IMR-90 (cell line): ENCODE measurements around the gene CEBPG. TPM values are rescaled to one million over a fixed set of nuclear protein-coding genes. Genes with fewer than 3 reads are reported as not detected.

ENCODE experiments used
- ATAC-seq: fragments of 200-7000 bp; cut with Tn5 transposase; 2 replicates; pipeline ENCODE4 v1.9.1; 2020; ENCODE audit warnings: low read depth, mild to moderate bottlenecking, moderate library complexity
- BruUV-seq: library from RNA; stranded (reverse); fragments of 400-500 nt; replicated peaks from 2 replicates; lab custom pipeline; 2021; lab: Mats Ljungman, UMichigan
- CTCF ChIA-PET: fragments of 300-600 bp; formaldehyde crosslinking; extraction: SDS; loops from one replicate; lab custom pipeline; 2021; ENCODE audit warnings: antibody characterized with exemption; lab: Yijun Ruan, JAX
- POLR2A ChIA-PET: fragments of 300-600 bp; sonication (Branson Sonifier 250); formaldehyde crosslinking; loops from one replicate; lab custom pipeline; 2022; ENCODE audit warnings: antibody characterized with exemption; ENCODE audit not compliant: unreplicated experiment; lab: Charles Lee
- DNase-seq: peaks from one replicate; pipeline ENCODE4 v3.0.0; 2013
- H2AFZ ChIP-seq: replicated peaks from 2 replicates; pipeline ENCODE3; 2013; ENCODE audit warnings: low read length, mild to moderate bottlenecking; ENCODE audit not compliant: poor library complexity
- H2AK5ac ChIP-seq: 2 replicates; pipeline ENCODE4 v1.6.1; 2013; ENCODE audit warnings: low read depth, low read length, inconsistent platforms
- H2AK9ac ChIP-seq: replicated peaks from 2 replicates; pipeline ENCODE3; 2013; ENCODE audit warnings: mild to moderate bottlenecking, low read depth, low read length, moderate library complexity; ENCODE audit not compliant: poor library complexity
- H2BK120ac ChIP-seq: 2 replicates; pipeline ENCODE4 v1.6.1; 2013; ENCODE audit warnings: low read depth, low read length, inconsistent platforms
- H2BK15ac ChIP-seq: 3 replicates; pipeline ENCODE4 v1.6.1; 2013; ENCODE audit warnings: low read depth, low read length, inconsistent platforms
- H2BK20ac ChIP-seq: 2 replicates; pipeline ENCODE4 v1.6.1; 2013; ENCODE audit warnings: low read depth, mild to moderate bottlenecking, inconsistent platforms, low read length, moderate library complexity
- H2BK5ac ChIP-seq: 2 replicates; pipeline ENCODE4 v1.6.1; 2013; ENCODE audit warnings: mild to moderate bottlenecking, low read depth, low read length, inconsistent platforms; ENCODE audit not compliant: poor library complexity, severe bottlenecking
- H3K14ac ChIP-seq: replicated peaks from 2 replicates; pipeline ENCODE4 v1.6.1; 2013; ENCODE audit warnings: low read depth, low read length, inconsistent platforms
- H3K18ac ChIP-seq: 2 replicates; pipeline ENCODE4 v1.6.1; 2013; ENCODE audit warnings: low read depth, low read length, control low read depth
- H3K23ac ChIP-seq: 2 replicates; pipeline ENCODE4 v1.6.1; 2013; ENCODE audit warnings: low read depth, low read length, inconsistent platforms
- H3K27ac ChIP-seq: 2 replicates; pipeline ENCODE4 v1.5.1; 2013; ENCODE audit warnings: mild to moderate bottlenecking, control low read depth, low read length; ENCODE audit not compliant: insufficient read depth
- H3K27me3 ChIP-seq: 2 replicates; pipeline ENCODE4 v1.6.1; 2013; ENCODE audit warnings: low read length; ENCODE audit not compliant: control insufficient read depth, insufficient read depth
- H3K36me3 ChIP-seq: 2 replicates; pipeline ENCODE4 v1.6.1; 2013; ENCODE audit warnings: low read length, mixed read lengths; ENCODE audit not compliant: control insufficient read depth, insufficient read depth
- H3K4ac ChIP-seq: 2 replicates; pipeline ENCODE4 v1.6.1; 2013; ENCODE audit warnings: low read depth, low read length, inconsistent platforms
- H3K4me1 ChIP-seq: 2 replicates; pipeline ENCODE4 v1.6.1; 2013; ENCODE audit warnings: low read length, mixed read lengths; ENCODE audit not compliant: control insufficient read depth, insufficient read depth
- H3K4me2 ChIP-seq: 2 replicates; pipeline ENCODE4 v1.6.1; 2013; ENCODE audit warnings: low read depth, mild to moderate bottlenecking, control low read depth, low read length, moderate library complexity
- H3K4me3 ChIP-seq: 2 replicates; pipeline ENCODE4 v1.5.1; 2013; ENCODE audit warnings: low read depth, mild to moderate bottlenecking, control low read depth, low read length, moderate library complexity; ENCODE audit not compliant: insufficient read depth
- H3K56ac ChIP-seq: 2 replicates; pipeline ENCODE4 v1.6.1; 2013; ENCODE audit warnings: low read length, inconsistent platforms; ENCODE audit not compliant: insufficient read depth; ENCODE audit errors: extremely low read depth
- H3K79me1 ChIP-seq, 2 experiments: 2 replicates each; pipeline ENCODE4 v1.6.1; 2013; ENCODE audit warnings: low read length in 2 of 2, inconsistent platforms in 1 of 2, low read depth in 1 of 2
- H3K9ac ChIP-seq: 2 replicates; pipeline ENCODE4 v1.6.1; 2013; ENCODE audit warnings: low read depth, low read length, control low read depth
- H3K9me1 ChIP-seq: 2 replicates; pipeline ENCODE4 v1.6.1; 2013; ENCODE audit warnings: low read length, inconsistent platforms; ENCODE audit not compliant: insufficient read depth
- H3K9me3 ChIP-seq: 2 replicates; pipeline ENCODE4 v1.6.1; 2013; ENCODE audit warnings: low read length; ENCODE audit not compliant: control insufficient read depth, insufficient read depth
- H4K20me1 ChIP-seq: 2 replicates; pipeline ENCODE4 v1.6.1; 2013; ENCODE audit warnings: low read length, inconsistent platforms; ENCODE audit not compliant: insufficient read depth
- H4K5ac ChIP-seq: 2 replicates; pipeline ENCODE4 v1.6.1; 2013; ENCODE audit warnings: mild to moderate bottlenecking, low read depth, low read length, control low read depth
- H4K8ac ChIP-seq, 2 experiments: 2 replicates each; pipeline ENCODE4 v1.6.1; 2013; ENCODE audit warnings: low read depth in 2 of 2, low read length in 2 of 2, control low read depth in 1 of 2, inconsistent platforms in 1 of 2
- H4K91ac ChIP-seq: 2 replicates; pipeline ENCODE4 v1.6.1; 2013; ENCODE audit warnings: low read depth, low read length, inconsistent platforms; ENCODE audit not compliant: insufficient read depth
- BHLHE40 ChIP-seq: fragments of 150-350 bp; IDR thresholded peaks from 2 replicates; pipeline ENCODE4 v1.6.1; 2016; ENCODE audit warnings: mild to moderate bottlenecking, low read depth, low read length
- FOS ChIP-seq: fragments of 150-350 bp; IDR thresholded peaks from 2 replicates; pipeline ENCODE4 v1.6.1; 2016; ENCODE audit warnings: low read depth, low read length
- MAZ ChIP-seq: IDR thresholded peaks from 2 replicates; pipeline ENCODE4 v1.6.1; 2012; ENCODE audit warnings: low read depth, mild to moderate bottlenecking, low read length, improper control_type of control experiment, moderate library complexity, borderline replicate concordance
- NFE2L2 ChIP-seq: fragments of 150-350 bp; IDR thresholded peaks from 2 replicates; pipeline ENCODE4 v1.6.1; 2016; ENCODE audit warnings: low read depth, mild to moderate bottlenecking, low read length
- RFX5 ChIP-seq: IDR thresholded peaks from 2 replicates; pipeline ENCODE4 v1.8.0; 2012; ENCODE audit warnings: low read depth, mild to moderate bottlenecking, low read length, moderate library complexity
- WGBS, 2 experiments: methylation state at CpG; one replicate each; pipeline versions ENCODE4 v1.1.5 to v1.1.7; 2013; ENCODE audit warnings: missing lambda C conversion rate in 2 of 2; ENCODE audit not compliant: insufficient read length in 1 of 2; ENCODE audit errors: extremely low coverage in 2 of 2; 5-methylcytosine and 5-hydroxymethylcytosine counted together
- dilution Hi-C: fragments of 300-500 bp; cut with HindIII; formaldehyde crosslinking; loops from one replicate; pipeline ENCODE4 v1.14.3; 2018; ENCODE audit warnings: low sequenced_read_pairs; ENCODE audit not compliant: unreplicated experiment
- in situ Hi-C: fragments of 300-500 bp; cut with MboI; formaldehyde crosslinking; loops from 3 replicates; pipeline ENCODE4 v1.14.3; 2019; ENCODE audit warnings: low sequenced_read_pairs, inconsistent platforms, mixed read lengths
- intact Hi-C: fragments of 100-400 bp; cut with micrococcal nuclease; formaldehyde crosslinking; loops from 2 replicates; pipeline ENCODE4 v1.10.0; 2022
- polyA plus RNA-seq, 3 experiments: library from polyadenylated mRNA; depleted of rRNA; stranded (reverse); fragments of >200 nt; gene quantifications; 2 replicates each; pipeline ENCODE4 v1.2.3, GENCODE V29; 2012; ENCODE audit warnings: low replicate concordance in 1 of 3
- total RNA-seq: library from RNA; depleted of rRNA; stranded (reverse); fragments of >200 nt; gene quantifications from 2 replicates; pipeline ENCODE4 v1.2.3, GENCODE V29; 2012

The CEBPG gene
- total and polyA plus RNA-seq, 2 of the 4 experiments (the other 2 are of a cell fraction): 9.2 to 14.3 TPM

- no peak overlapping the region for H2AK9ac ChIP-seq
- H3K4me2 ChIP-seq: no peak overlapping the region
- peaks cover 6% of the 10 kb centered on the region for H3K27me3 ChIP-seq
- in situ Hi-C loops: no loop called here
- WGBS, 2 experiments: no CpG with 5 or more reads among the region's 12 CpGs
- H3K56ac ChIP-seq: no peak overlapping the region
- no peak for DNase-seq
- no peaks in the 10 kb centered on the region for H4K20me1 ChIP-seq
- H3K4me3 ChIP-seq: no peak overlapping the region
- H2BK5ac ChIP-seq: no peak overlapping the region
- no peak overlapping the region for H3K4ac ChIP-seq
- ChIA-PET CTCF (interaction anchor here (0.6 kb wide), 1 partner anchor 734 kb away, joined by 3 read pairs; no protein-coding TSS in a partner anchor), POLR2A (interaction anchor here (0.6 kb wide), 1 partner anchor 231 kb away, joined by 3 read pairs; no protein-coding TSS in a partner anchor)
- no peak overlapping the region for H3K9ac ChIP-seq
- TF ChIP-seq NFE2L2: no peak
- TF ChIP-seq RFX5: no peak
- TF ChIP-seq MAZ: no peak
- TF ChIP-seq FOS: no peak
- no peak for TF ChIP-seq BHLHE40
- no peak overlapping the region for H3K18ac ChIP-seq
- no peak overlapping the region for H2BK120ac ChIP-seq
- no peaks in the 10 kb centered on the region for H3K9me1 ChIP-seq
- H3K14ac ChIP-seq: no peak overlapping the region
- H2AFZ ChIP-seq: no peak overlapping the region
- no TSS peak for BruUV-seq
- no peak overlapping the region for H2AK5ac ChIP-seq
- no peaks in the 10 kb centered on the region for H3K4me1 ChIP-seq
- H3K27ac ChIP-seq: no peak overlapping the region
- dilution Hi-C loops: no loop called here
- H3K23ac ChIP-seq: no peak overlapping the region
- no peak for ATAC-seq
- no peak overlapping the region for H2BK20ac ChIP-seq
- H3K79me1 ChIP-seq: no peaks in the 10 kb centered on the region
- no peak overlapping the region for H2BK15ac ChIP-seq
- no peaks in the 10 kb centered on the region for H3K9me3 ChIP-seq
- no peaks in the 10 kb centered on the region for H3K36me3 ChIP-seq
- no peak overlapping the region for H4K91ac ChIP-seq
- no peak overlapping the region for H4K8ac ChIP-seq
- H4K5ac ChIP-seq: no peak overlapping the region
- intact Hi-C loops: no loop called here
Measured at GRCh38 chr19:33343859-33344572, 29.5 kb upstream of the CEBPG start.
